HepG2 (cell line): ENCODE measurements around the gene GRIK3. TPM values are rescaled to one million over a fixed set of nuclear protein-coding genes. Genes with fewer than 3 reads are reported as not detected.

Experiments
- EED ChIP-seq: sonication (generic); formaldehyde crosslinking; IDR thresholded peaks from 2 replicates; pipeline ENCODE4 v1.5.0; 2020; ENCODE audit warnings: mild to moderate bottlenecking, missing genetic modification reagents
- HNRNPH1 ChIP-seq: fragments of 200-400 bp; formaldehyde crosslinking; optimal IDR thresholded peaks from 2 replicates; pipeline ENCODE3; 2017; ENCODE audit warnings: mild to moderate bottlenecking, low read depth, low read length
- IKZF1 ChIP-seq: fragments of 450-650 bp; IDR thresholded peaks from 2 replicates; pipeline ENCODE4 v1.7.1; 2016
- KDM5B ChIP-seq: sonication (generic); formaldehyde crosslinking; IDR thresholded peaks from 2 replicates; pipeline ENCODE4 v1.4.0; 2020; ENCODE audit warnings: missing genetic modification reagents, mild to moderate bottlenecking, borderline replicate concordance
- MEIS1 ChIP-seq: sonication (generic); formaldehyde crosslinking; IDR thresholded peaks from 2 replicates; pipeline ENCODE4 v1.9.0; 2021; ENCODE audit warnings: mild to moderate bottlenecking, missing genetic modification reagents, moderate library complexity, borderline replicate concordance
- POGK ChIP-seq: sonication (generic); formaldehyde crosslinking; conservative IDR thresholded peaks from 2 replicates; pipeline ENCODE4 v1.8.0; 2022; ENCODE audit warnings: mild to moderate bottlenecking, moderate library complexity, missing genetic modification reagents
- RBM39 ChIP-seq: fragments of 200-400 bp; formaldehyde crosslinking; IDR thresholded peaks from one replicate; pipeline ENCODE4 v1.6.1; 2018; ENCODE audit warnings: antibody characterized with exemption, mild to moderate bottlenecking, low read depth, low read length; ENCODE audit not compliant: poor library complexity, severe bottlenecking
- SATB2 ChIP-seq: sonication (generic); formaldehyde crosslinking; IDR thresholded peaks from 2 replicates; pipeline ENCODE4 v1.5.0; 2020; ENCODE audit warnings: missing genetic modification reagents
- STAT6 ChIP-seq: sonication (generic); formaldehyde crosslinking; IDR thresholded peaks from 2 replicates; pipeline ENCODE4 v1.4.0; 2020; ENCODE audit warnings: missing genetic modification reagents, mild to moderate bottlenecking, borderline replicate concordance
- ZFP41 ChIP-seq: sonication (generic); formaldehyde crosslinking; IDR thresholded peaks from 2 replicates; pipeline ENCODE4 v1.4.0; 2020; ENCODE audit warnings: mild to moderate bottlenecking, missing genetic modification reagents, borderline replicate concordance
- ZNF282 ChIP-seq: fragments of 450-650 bp; IDR thresholded peaks from 2 replicates; pipeline ENCODE4 v1.6.1; 2018; ENCODE audit not compliant: partially characterized antibody
- ZNF44 ChIP-seq: sonication (generic); formaldehyde crosslinking; IDR thresholded peaks from 2 replicates; pipeline ENCODE4 v1.5.1; 2020; ENCODE audit warnings: mild to moderate bottlenecking, missing genetic modification reagents
- polyA plus RNA-seq, 8 experiments: library from polyadenylated mRNA; depleted of rRNA in 3 of 8; stranded (reverse) in 7 of 8; unstranded in 1 of 8; fragments of >200 nt; fragmentation: Illumina TruSeq in 4 of 8; extraction: Trizol in 4 of 8; gene quantifications; 2 replicates each; pipeline versions ENCODE4 v1.2.1 to v1.2.3, GENCODE V29; 2011 to 2016; ENCODE audit warnings: low read depth in 4 of 8, missing spikeins in 1 of 8, mixed read lengths in 1 of 8; ENCODE audit not compliant: insufficient read depth in 1 of 8
- total RNA-seq, 5 experiments: library from RNA; depleted of rRNA; stranded (reverse); fragments of >200 nt; fragmentation: Illumina TruSeq; extraction: Trizol; gene quantifications; 2 replicates each; pipeline ENCODE4 v1.2.3, GENCODE V29; 2016; ENCODE audit warnings: low read depth in 1 of 5
- TF ChIP-seq, protein P1 (sequence below): sonication (generic); formaldehyde crosslinking; IDR thresholded peaks from 2 replicates; pipeline ENCODE4 v1.8.0; 2022; ENCODE audit warnings: mild to moderate bottlenecking, missing genetic modification reagents, moderate library complexity

The GRIK3 gene
- total and polyA plus RNA-seq, 2 of the 13 experiments (the other 11 are each of a cell fraction or from before 2014, with no cell fraction given) = not detected

DNA sequence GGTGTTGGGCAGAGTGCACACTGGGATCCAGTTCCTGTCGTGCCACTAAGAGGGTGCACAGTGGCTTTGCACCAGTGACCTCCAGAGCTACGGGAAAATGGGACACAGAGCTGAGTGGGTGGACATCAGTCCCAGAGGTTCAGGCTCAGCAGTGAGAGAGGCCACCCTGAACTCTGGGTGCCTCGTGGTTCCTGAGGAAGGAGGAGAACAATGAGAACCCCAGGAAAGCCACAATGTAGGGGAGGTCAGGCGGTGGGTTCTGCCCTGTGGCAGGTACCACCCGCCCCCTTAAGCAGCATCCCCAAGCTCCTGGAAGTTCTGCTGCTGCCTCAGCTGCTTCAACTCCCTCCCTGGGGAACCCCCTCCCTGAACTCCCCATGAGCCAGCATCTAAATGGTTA, 112.2 kb downstream of the GRIK3 start (continued):
- no peak for TF ChIP-seq STAT6
- no peak for TF ChIP-seq MEIS1 (CRISPR knock-in tag)
- no peak for TF ChIP-seq ZNF282
- TF ChIP-seq IKZF1 = no peak
- no peak for TF ChIP-seq SATB2
- no peak for TF ChIP-seq POGK
- no peak for TF ChIP-seq ZNF44 (CRISPR knock-in tag)
- TF ChIP-seq, protein P1, sequence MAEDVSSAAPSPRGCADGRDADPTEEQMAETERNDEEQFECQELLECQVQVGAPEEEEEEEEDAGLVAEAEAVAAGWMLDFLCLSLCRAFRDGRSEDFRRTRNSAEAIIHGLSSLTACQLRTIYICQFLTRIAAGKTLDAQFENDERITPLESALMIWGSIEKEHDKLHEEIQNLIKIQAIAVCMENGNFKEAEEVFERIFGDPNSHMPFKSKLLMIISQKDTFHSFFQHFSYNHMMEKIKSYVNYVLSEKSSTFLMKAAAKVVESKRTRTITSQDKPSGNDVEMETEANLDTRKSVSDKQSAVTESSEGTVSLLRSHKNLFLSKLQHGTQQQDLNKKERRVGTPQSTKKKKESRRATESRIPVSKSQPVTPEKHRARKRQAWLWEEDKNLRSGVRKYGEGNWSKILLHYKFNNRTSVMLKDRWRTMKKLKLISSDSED = no peak
- no peak for TF ChIP-seq HNRNPH1
- no peak for TF ChIP-seq KDM5B (CRISPR knock-in tag)
- no peak for TF ChIP-seq RBM39
- TF ChIP-seq ZFP41 (CRISPR knock-in tag) = no peak
- TF ChIP-seq EED (CRISPR knock-in tag) = no peak
